Measurements from ENCODE around the gene CLCN1.
"Not testable (repeated sequence)": the region's sequence is repeated elsewhere in the genome, so short reads cannot be mapped to it uniquely, and the experiment has no call there.

The CLCN1 gene

GRCh38 chr7:143384661-143385631, 69.0 kb downstream of the CLCN1 start:
- DNase-seq (ENCODE audit: low read depth) = no peak

GRCh38 chr7:143385891-143386781, 70.2 kb downstream of the CLCN1 start:
- no peak for DNase-seq (ENCODE audit: low read depth)

GRCh38 chr7:143387156-143387975, 71.5 kb downstream of the CLCN1 start:
- no peak for DNase-seq (ENCODE audit: low read depth)

- DNase-seq (ENCODE audit: low read depth) = no peak
These were observed 72.1 kb downstream of the CLCN1 start for GRCh38 chr7:143388051-143388450.

GRCh38 chr7:143388491-143389101, 72.7 kb downstream of the CLCN1 start:
- DNase-seq (ENCODE audit: low read depth) = no peak

- no peak for DNase-seq (ENCODE audit: low read depth)
These were observed 73.6 kb downstream of the CLCN1 start for GRCh38 chr7:143389316-143390103.

GRCh38 chr7:143390104-143390772, 74.3 kb downstream of the CLCN1 start:
- DNase-seq (ENCODE audit: low read depth) = no peak

- DNase-seq (ENCODE audit: low read depth) = no peak
These were observed 74.9 kb downstream of the CLCN1 start for GRCh38 chr7:143390773-143391317.

GRCh38 chr7:143391462-143392404, 75.8 kb downstream of the CLCN1 start:
- no peak for DNase-seq (ENCODE audit: low read depth)

- DNase-seq (ENCODE audit: low read depth) = not testable (repeated sequence)
These were observed 76.5 kb downstream of the CLCN1 start for GRCh38 chr7:143392427-143392826.

GRCh38 chr7:143392875-143393266, 77.0 kb downstream of the CLCN1 start:
- no peak for DNase-seq (ENCODE audit: low read depth)

- no peak for DNase-seq (ENCODE audit: low read depth)
These were observed 77.5 kb downstream of the CLCN1 start for GRCh38 chr7:143393267-143394041.

GRCh38 chr7:143394068-143394467, 78.2 kb downstream of the CLCN1 start:
- DNase-seq (ENCODE audit: low read depth) = no peak

GRCh38 chr7:143394777-143395176, 78.9 kb downstream of the CLCN1 start:
- DNase-seq (ENCODE audit: low read depth) = no peak

GRCh38 chr7:143395187-143396149, 79.6 kb downstream of the CLCN1 start:
- no peak for DNase-seq (ENCODE audit: low read depth)

- no peak for DNase-seq (ENCODE audit: low read depth)
These were observed 80.3 kb downstream of the CLCN1 start for GRCh38 chr7:143396182-143396581.
